Measurements from ENCODE around the gene HHIPL2.

Gene HHIPL2

GRCh38 chr1:222586842-222587241 is 38.9 kb upstream of the HHIPL2 start:
- no peak overlapping the region for H3K4me3 ChIP-seq (ENCODE audit: low read length)
- no peak for DNase-seq (ENCODE audit: low read depth)
- TF ChIP-seq CTCF (conservative IDR thresholded peaks at IDR 0.05; ENCODE audit: low read depth, low read length): no peak

GRCh38 chr1:222583079-222583478 is 35.2 kb upstream of the HHIPL2 start:
- H3K4me3 ChIP-seq (ENCODE audit: low read length): no peak overlapping the region
- DNase-seq (ENCODE audit: low read depth): no peak
- TF ChIP-seq CTCF (conservative IDR thresholded peaks at IDR 0.05; ENCODE audit: low read depth, low read length): no peak

GRCh38 chr1:222582099-222582774 is 34.3 kb upstream of the HHIPL2 start:
- no peak for TF ChIP-seq CTCF (conservative IDR thresholded peaks at IDR 0.05; ENCODE audit: low read depth, low read length)
- no peak for DNase-seq (ENCODE audit: low read depth)
- H3K4me3 ChIP-seq (ENCODE audit: low read length): no peak overlapping the region

- no peak overlapping the region for H3K4me3 ChIP-seq (ENCODE audit: low read length)
- DNase-seq (ENCODE audit: low read depth): no peak
- no peak for TF ChIP-seq CTCF (conservative IDR thresholded peaks at IDR 0.05; ENCODE audit: low read depth, low read length)
Measured at GRCh38 chr1:222579316-222579715, 31.4 kb upstream of the HHIPL2 start.

GRCh38 chr1:222570837-222571236 is 22.9 kb upstream of the HHIPL2 start:
- no peak overlapping the region for H3K4me3 ChIP-seq (ENCODE audit: low read length)
- no peak for TF ChIP-seq CTCF (conservative IDR thresholded peaks at IDR 0.05; ENCODE audit: low read depth, low read length)
- DNase-seq (ENCODE audit: low read depth): no peak

- no peak overlapping the region for H3K4me3 ChIP-seq (ENCODE audit: low read length)
- DNase-seq (ENCODE audit: low read depth): no peak
- no peak for TF ChIP-seq CTCF (conservative IDR thresholded peaks at IDR 0.05; ENCODE audit: low read depth, low read length)
Measured at GRCh38 chr1:222561656-222562055, 13.8 kb upstream of the HHIPL2 start.

- TF ChIP-seq CTCF (conservative IDR thresholded peaks at IDR 0.05; ENCODE audit: low read depth, low read length): no peak
- H3K4me3 ChIP-seq (ENCODE audit: low read length): no peak overlapping the region
- DNase-seq (ENCODE audit: low read depth): no peak
Measured at GRCh38 chr1:222557574-222557973, 9.7 kb upstream of the HHIPL2 start.

Measured in retinal pigment epithelial cell (primary cell).